ENCODE data around the gene NELFA. TPM values are rescaled to one million over a fixed set of nuclear protein-coding genes. Genes with fewer than 3 reads are reported as not detected.

NELFA gene
- total RNA-seq, 2 donors from 2014 or later, result 29.5 to 53.3 TPM

GRCh38 chr4:1960170-1960825 lies 48.5 kb downstream of the NELFA start:
- TF ChIP-seq POLR2A (IDR thresholded peaks at IDR 0.05) (no peak), POLR2AphosphoS5 (IDR thresholded peaks at IDR 0.05) (no peak)
- TF ChIP-seq, protein P1, sequence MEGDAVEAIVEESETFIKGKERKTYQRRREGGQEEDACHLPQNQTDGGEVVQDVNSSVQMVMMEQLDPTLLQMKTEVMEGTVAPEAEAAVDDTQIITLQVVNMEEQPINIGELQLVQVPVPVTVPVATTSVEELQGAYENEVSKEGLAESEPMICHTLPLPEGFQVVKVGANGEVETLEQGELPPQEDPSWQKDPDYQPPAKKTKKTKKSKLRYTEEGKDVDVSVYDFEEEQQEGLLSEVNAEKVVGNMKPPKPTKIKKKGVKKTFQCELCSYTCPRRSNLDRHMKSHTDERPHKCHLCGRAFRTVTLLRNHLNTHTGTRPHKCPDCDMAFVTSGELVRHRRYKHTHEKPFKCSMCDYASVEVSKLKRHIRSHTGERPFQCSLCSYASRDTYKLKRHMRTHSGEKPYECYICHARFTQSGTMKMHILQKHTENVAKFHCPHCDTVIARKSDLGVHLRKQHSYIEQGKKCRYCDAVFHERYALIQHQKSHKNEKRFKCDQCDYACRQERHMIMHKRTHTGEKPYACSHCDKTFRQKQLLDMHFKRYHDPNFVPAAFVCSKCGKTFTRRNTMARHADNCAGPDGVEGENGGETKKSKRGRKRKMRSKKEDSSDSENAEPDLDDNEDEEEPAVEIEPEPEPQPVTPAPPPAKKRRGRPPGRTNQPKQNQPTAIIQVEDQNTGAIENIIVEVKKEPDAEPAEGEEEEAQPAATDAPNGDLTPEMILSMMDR (IDR thresholded peaks at IDR 0.05), result no peak
- H3K27me3 ChIP-seq (replicated peaks; ENCODE audit: insufficient read depth), result no peaks in the 10 kb centered on the region
- H3K9me3 ChIP-seq, result no peaks in the 10 kb centered on the region
- H3K4me1 ChIP-seq (replicated peaks), result no peaks in the 10 kb centered on the region
- intact Hi-C loops (cut with DNase I), result no loop called here
- 82% methylated on average over 7 of the region's 7 CpGs for WGBS
- H3K4me3 ChIP-seq, result no peak overlapping the region
- peaks cover 0 to 3% of the 10 kb centered on the region in 2 donors for H3K36me3 ChIP-seq
- no peak overlapping the region for H3K27ac ChIP-seq
- DNase-seq (ENCODE audit: low spot score), result no peak

DNA sequence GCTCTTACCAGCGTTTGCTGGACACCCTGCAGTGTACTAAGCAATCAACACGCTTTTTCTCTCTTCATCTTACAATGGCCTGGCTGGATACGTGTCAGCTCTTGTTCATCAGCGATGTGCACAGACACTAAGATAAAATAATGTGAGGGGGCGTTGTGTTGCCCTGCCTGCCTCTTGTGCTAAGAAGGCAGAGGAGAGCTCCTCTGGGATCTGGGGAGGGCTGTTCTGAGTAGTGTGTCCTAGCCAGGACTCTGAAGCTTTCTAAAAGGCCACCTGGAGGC lies 49.7 kb downstream of the NELFA start:
- no peaks in the 10 kb centered on the region for H3K9me3 ChIP-seq
- H3K36me3 ChIP-seq, result peaks cover 0 to 3% of the 10 kb centered on the region in 2 donors
- no peak overlapping the region for H3K27ac ChIP-seq
- H3K27me3 ChIP-seq (replicated peaks; ENCODE audit: insufficient read depth), result no peaks in the 10 kb centered on the region
- TF ChIP-seq POLR2AphosphoS5 (IDR thresholded peaks at IDR 0.05), result no peak
- TF ChIP-seq, protein P1 (IDR thresholded peaks at IDR 0.05), result no peak
- no peak for TF ChIP-seq POLR2A (IDR thresholded peaks at IDR 0.05)
- WGBS, result 66% methylated on average over 5 of the region's 5 CpGs
- no peaks in the 10 kb centered on the region for H3K4me1 ChIP-seq (replicated peaks)
- DNase-seq (ENCODE audit: low spot score), result no peak
- H3K4me3 ChIP-seq, result no peak overlapping the region
- intact Hi-C loops (cut with DNase I), result no loop called here

DNA sequence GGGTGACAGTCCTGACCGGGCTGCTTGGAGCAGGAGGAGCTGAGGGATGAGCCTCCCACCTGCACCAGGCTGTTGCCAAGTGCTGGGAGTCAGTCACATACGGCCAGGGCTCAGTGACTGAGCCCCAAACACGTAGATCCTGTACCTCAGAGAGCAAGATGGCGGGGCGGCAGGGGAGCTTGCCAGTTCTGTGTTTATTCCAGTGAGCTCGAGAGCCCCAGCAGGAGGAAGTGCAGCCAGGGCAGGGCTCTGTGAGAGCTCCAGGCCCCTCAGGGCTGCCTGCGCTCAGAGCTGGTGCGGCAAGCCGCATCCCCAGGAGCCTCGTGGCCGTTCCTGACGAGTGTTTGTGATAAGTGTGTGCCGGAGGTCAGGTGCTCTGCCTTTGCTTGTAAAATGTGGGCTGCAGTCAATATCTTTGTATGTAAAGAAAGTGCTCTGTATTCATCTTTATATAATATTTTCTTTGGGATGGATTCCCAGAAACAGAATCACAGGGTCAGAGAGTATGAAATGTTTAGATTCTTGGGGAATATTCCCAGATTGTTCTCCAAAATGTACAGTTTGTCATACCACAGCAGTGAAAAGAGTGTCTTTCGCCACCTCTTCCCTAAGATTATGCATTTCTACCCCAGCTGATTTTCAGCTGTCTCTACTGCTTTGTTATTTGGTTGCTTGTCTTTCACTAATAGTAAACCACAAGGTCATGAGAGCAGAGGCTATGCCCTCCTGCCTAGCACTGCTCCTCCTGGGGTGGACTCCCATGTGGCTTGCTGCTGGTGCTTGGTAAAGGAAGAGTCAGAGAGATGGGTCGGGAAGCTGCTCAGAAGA lies 50.3 kb downstream of the NELFA start:
- DNase-seq (ENCODE audit: low spot score), result no peak
- H3K9me3 ChIP-seq, result no peaks in the 10 kb centered on the region
- H3K36me3 ChIP-seq, result peaks cover 0 to 3% of the 10 kb centered on the region in 2 donors
- 86% methylated on average over 15 of the region's 15 CpGs for WGBS
- H3K4me3 ChIP-seq, result no peak overlapping the region
- H3K27ac ChIP-seq, result no peak overlapping the region
- no peak for TF ChIP-seq POLR2AphosphoS5 (IDR thresholded peaks at IDR 0.05)
- intact Hi-C loops (cut with DNase I), result no loop called here
- H3K27me3 ChIP-seq (replicated peaks; ENCODE audit: insufficient read depth), result no peaks in the 10 kb centered on the region
- no peaks in the 10 kb centered on the region for H3K4me1 ChIP-seq (replicated peaks)

DNA sequence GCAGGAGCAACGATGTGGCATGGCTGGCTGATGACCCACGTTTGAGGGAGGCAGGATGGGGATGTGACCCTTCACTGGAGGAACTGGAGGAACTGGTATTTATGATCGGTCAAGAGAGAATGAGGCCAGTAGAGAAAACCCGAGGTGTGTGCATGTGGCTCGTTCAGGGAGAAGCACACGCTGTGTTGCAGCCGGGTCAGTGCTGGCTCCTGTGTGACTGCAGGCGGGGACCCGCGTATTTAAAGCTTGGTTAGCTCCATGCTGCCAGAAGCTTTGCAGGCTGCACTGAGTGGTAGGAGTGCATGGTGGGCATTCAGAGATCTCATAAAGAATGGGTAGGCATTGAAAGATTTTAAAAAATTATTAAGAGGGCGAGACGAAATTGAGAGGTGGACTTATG lies 52.1 kb downstream of the NELFA start:
- TF ChIP-seq POLR2AphosphoS5 (IDR thresholded peaks at IDR 0.05) (no peak), POLR2A (IDR thresholded peaks at IDR 0.05) (no peak)
- TF ChIP-seq, protein P1 (IDR thresholded peaks at IDR 0.05), result no peak
- 79% methylated on average over 12 of the region's 12 CpGs for WGBS
- intact Hi-C loops (cut with DNase I), result no loop called here

DNA sequence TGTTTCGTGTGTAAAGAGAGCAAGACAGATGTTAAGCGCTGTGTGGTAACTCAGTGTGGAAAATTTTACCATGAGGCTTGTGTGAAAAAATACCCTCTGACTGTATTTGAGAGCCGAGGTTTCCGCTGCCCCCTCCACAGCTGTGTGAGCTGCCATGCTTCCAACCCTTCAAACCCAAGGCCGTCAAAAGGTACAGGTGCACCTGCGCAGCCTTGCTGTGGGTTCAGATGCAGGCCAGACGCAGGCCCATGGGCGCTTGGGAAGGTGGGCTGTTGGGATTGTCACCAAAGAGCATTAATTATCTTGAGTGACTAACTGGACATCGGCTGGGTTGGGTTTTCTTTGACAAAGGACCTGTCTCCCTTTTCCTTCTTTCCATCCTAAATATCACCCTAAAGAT lies 55.4 kb downstream of the NELFA start:
- Histone ChIP-seq H3K27ac (no peak overlapping the region), H3K9me3 (no peaks in the 10 kb centered on the region), H3K27me3 (replicated peaks; ENCODE audit: insufficient read depth) (no peaks in the 10 kb centered on the region), H3K4me1 (replicated peaks) (no peaks in the 10 kb centered on the region), H3K36me3 (peaks cover 0 to 3% of the 10 kb centered on the region in 2 donors), H3K4me3 (no peak overlapping the region)
- DNase-seq (ENCODE audit: low spot score), result no peak
- TF ChIP-seq, protein P1 (IDR thresholded peaks at IDR 0.05), result no peak
- TF ChIP-seq POLR2AphosphoS5 (IDR thresholded peaks at IDR 0.05) (no peak), POLR2A (IDR thresholded peaks at IDR 0.05) (no peak)
- intact Hi-C loops (cut with DNase I), result no loop called here
- WGBS, result 93% methylated on average over 9 of the region's 9 CpGs

More for the DNA sequence above, 52.1 kb downstream of the NELFA start:
- H3K9me3 ChIP-seq, result no peaks in the 10 kb centered on the region
- no peaks in the 10 kb centered on the region for H3K27me3 ChIP-seq (replicated peaks; ENCODE audit: insufficient read depth)
- H3K4me1 ChIP-seq (replicated peaks), result no peaks in the 10 kb centered on the region
- no peak overlapping the region for H3K4me3 ChIP-seq
- DNase-seq (ENCODE audit: low spot score), result no peak
- peaks cover 0 to 3% of the 10 kb centered on the region in 2 donors for H3K36me3 ChIP-seq
- no peak overlapping the region for H3K27ac ChIP-seq
